DOHH2 (cell line): ENCODE data around the gene IRAK1BP1.

ENCODE experiments used
- H3F3A ChIP-seq: fragments of 200-600 bp; sonication (generic), shearing (Covaris generic); 2 replicates; pipeline ENCODE4 v1.6.0; 2016; ENCODE audit warnings: antibody characterized with exemption, mild to moderate bottlenecking; ENCODE audit not compliant: control insufficient read depth, insufficient read depth
- H3K27ac ChIP-seq: fragments of 200-600 bp; sonication (generic); 2 replicates; pipeline ENCODE4 v1.5.1; 2014; ENCODE audit warnings: low read depth, mild to moderate bottlenecking, low read length, moderate library complexity
- H3K27me3 ChIP-seq: fragments of 200-600 bp; sonication (generic); 2 replicates; pipeline ENCODE4 v1.6.1; 2014; ENCODE audit warnings: mild to moderate bottlenecking, low read length, mixed read lengths; ENCODE audit not compliant: control insufficient read depth
- H3K36me3 ChIP-seq: fragments of 200-600 bp; sonication (generic); 2 replicates; pipeline ENCODE4 v1.6.1; 2014; ENCODE audit warnings: mild to moderate bottlenecking, low read length, moderate library complexity, mixed read lengths; ENCODE audit not compliant: control insufficient read depth
- H3K4me1 ChIP-seq: fragments of 200-600 bp; sonication (generic); 2 replicates; pipeline ENCODE4 v1.6.1; 2014; ENCODE audit warnings: mild to moderate bottlenecking, low read length, mixed read lengths; ENCODE audit not compliant: control insufficient read depth
- H3K4me2 ChIP-seq: fragments of 200-600 bp; sonication (generic); 2 replicates; pipeline ENCODE4 v1.6.0; 2014; ENCODE audit warnings: mild to moderate bottlenecking, low read length, moderate library complexity
- H3K4me3 ChIP-seq: fragments of 200-600 bp; sonication (generic); 2 replicates; pipeline ENCODE4 v1.5.1; 2014; ENCODE audit warnings: mild to moderate bottlenecking, low read length, mixed read lengths
- H3K79me2 ChIP-seq: fragments of 200-600 bp; sonication (generic); 2 replicates; pipeline ENCODE4 v1.6.1; 2014; ENCODE audit warnings: mild to moderate bottlenecking, low read length, mixed read lengths; ENCODE audit not compliant: control insufficient read depth
- H3K9me2 ChIP-seq: fragments of 200-600 bp; sonication (generic); replicated peaks from 2 replicates; pipeline ENCODE4 v1.6.1; 2014; ENCODE audit warnings: mild to moderate bottlenecking, low read length, mixed read lengths; ENCODE audit not compliant: control insufficient read depth
- H3K9me3 ChIP-seq: fragments of 200-600 bp; sonication (generic); 2 replicates; pipeline ENCODE4 v1.6.1; 2014; ENCODE audit warnings: antibody characterized with exemption, low read length, mixed read lengths; ENCODE audit not compliant: control insufficient read depth, insufficient read depth
- H4K20me1 ChIP-seq: fragments of 200-600 bp; sonication (generic); 2 replicates; pipeline ENCODE4 v1.6.0; 2014; ENCODE audit warnings: low read depth, mild to moderate bottlenecking, antibody characterized with exemption, low read length, moderate library complexity; ENCODE audit not compliant: control insufficient read depth, insufficient read depth
- EZH2phosphoT487 ChIP-seq: fragments of 200-600 bp; sonication (generic); IDR thresholded peaks from 2 replicates; pipeline ENCODE4 v1.6.1; 2017; ENCODE audit warnings: borderline replicate concordance, mild to moderate bottlenecking, antibody characterized with exemption, low read length, moderate library complexity, mixed read lengths
- TF ChIP-seq, protein P1 (sequence below): fragments of 200-600 bp; sonication (generic); IDR thresholded peaks from one replicate; pipeline ENCODE4 v1.5.1; 2014; ENCODE audit warnings: antibody characterized with exemption, mild to moderate bottlenecking, low read depth, low read length; ENCODE audit not compliant: poor library complexity, severe bottlenecking

The IRAK1BP1 gene

DNA sequence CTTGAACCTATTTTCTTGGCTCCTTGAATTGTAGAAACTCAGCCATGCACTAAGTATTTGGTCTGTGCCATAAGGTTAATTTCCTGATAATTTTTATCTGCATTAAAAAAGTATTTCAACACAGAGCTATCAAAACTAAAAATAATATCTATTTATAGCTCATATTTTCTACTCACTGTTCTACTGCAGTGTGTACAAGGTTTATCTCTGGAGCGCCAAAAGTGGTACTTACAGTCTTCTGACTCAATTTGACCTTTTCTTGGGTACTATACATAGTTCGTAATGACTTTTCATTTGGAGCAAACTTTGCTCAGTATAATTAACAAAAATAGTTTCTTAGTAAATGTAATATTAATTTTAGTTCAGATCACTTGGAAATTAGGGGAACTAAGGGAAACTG lies 69.2 kb downstream of the IRAK1BP1 start:
- H3K9me3 ChIP-seq: no peaks in the 10 kb centered on the region
- H3K36me3 ChIP-seq: peaks cover 38% of the 10 kb centered on the region
- no peaks in the 10 kb centered on the region for H3K4me1 ChIP-seq
- H3F3A ChIP-seq: peaks cover 21% of the 10 kb centered on the region
- no peaks in the 10 kb centered on the region for H3K27me3 ChIP-seq
- no peak overlapping the region for H3K4me3 ChIP-seq
- H3K4me2 ChIP-seq: no peak overlapping the region
- no peaks in the 10 kb centered on the region for H3K79me2 ChIP-seq
- H3K27ac ChIP-seq: no peak overlapping the region
- TF ChIP-seq EZH2phosphoT487: no peak
- TF ChIP-seq, protein P1, sequence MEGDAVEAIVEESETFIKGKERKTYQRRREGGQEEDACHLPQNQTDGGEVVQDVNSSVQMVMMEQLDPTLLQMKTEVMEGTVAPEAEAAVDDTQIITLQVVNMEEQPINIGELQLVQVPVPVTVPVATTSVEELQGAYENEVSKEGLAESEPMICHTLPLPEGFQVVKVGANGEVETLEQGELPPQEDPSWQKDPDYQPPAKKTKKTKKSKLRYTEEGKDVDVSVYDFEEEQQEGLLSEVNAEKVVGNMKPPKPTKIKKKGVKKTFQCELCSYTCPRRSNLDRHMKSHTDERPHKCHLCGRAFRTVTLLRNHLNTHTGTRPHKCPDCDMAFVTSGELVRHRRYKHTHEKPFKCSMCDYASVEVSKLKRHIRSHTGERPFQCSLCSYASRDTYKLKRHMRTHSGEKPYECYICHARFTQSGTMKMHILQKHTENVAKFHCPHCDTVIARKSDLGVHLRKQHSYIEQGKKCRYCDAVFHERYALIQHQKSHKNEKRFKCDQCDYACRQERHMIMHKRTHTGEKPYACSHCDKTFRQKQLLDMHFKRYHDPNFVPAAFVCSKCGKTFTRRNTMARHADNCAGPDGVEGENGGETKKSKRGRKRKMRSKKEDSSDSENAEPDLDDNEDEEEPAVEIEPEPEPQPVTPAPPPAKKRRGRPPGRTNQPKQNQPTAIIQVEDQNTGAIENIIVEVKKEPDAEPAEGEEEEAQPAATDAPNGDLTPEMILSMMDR: no peak
- H3K9me2 ChIP-seq: no peaks in the 10 kb centered on the region
- H4K20me1 ChIP-seq: no peaks in the 10 kb centered on the region

DNA sequence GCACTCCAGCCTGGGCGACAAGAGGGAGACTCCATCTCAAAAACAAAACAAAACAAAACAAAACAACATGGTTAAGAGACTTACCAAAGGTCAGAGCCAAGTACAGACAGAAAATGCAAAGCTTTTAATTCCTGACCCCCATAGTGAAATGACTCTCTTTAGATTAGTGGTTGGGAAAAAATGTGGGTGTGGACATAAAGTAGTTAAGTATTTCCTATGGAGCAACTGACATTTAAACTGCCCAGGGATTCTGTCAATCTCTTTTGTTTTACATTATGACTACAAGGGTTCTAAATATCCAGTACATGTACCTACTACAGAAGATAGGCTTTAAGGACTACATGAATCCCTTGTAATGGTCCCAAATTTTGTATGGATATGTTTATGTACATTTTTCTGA lies 75.1 kb downstream of the IRAK1BP1 start:
- TF ChIP-seq, protein P1: no peak
- no peak for TF ChIP-seq EZH2phosphoT487
- H3K4me1 ChIP-seq: no peaks in the 10 kb centered on the region
- H3K79me2 ChIP-seq: no peaks in the 10 kb centered on the region
- H4K20me1 ChIP-seq: no peaks in the 10 kb centered on the region
- H3K9me2 ChIP-seq: no peaks in the 10 kb centered on the region
- no peaks in the 10 kb centered on the region for H3K27me3 ChIP-seq
- H3K9me3 ChIP-seq: no peaks in the 10 kb centered on the region
- H3F3A ChIP-seq: peaks cover 5% of the 10 kb centered on the region; the same call in 1 of the 2 replicates
- peaks cover 88% of the 10 kb centered on the region for H3K36me3 ChIP-seq
- H3K4me3 ChIP-seq: no peak overlapping the region
- H3K27ac ChIP-seq: no peak overlapping the region
- H3K4me2 ChIP-seq: no peak overlapping the region

DNA sequence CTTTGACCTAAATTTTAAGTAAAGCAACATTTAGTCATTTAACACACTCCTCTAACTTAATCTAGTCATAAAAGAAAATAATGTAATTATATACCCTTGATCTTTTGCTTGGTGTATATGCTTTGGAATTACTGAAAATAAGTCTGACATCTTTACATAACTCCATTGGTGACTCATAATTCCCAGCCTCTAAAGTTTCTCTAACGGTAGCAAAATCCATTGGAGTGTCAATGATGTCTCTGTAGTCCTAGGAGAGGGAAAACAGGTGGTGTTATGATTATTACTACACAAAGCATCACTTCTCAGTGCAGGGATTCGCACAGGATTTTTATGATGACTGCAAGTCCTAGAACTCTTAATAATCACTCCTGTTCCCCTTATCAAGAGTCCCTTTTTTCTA lies 80.2 kb downstream of the IRAK1BP1 start:
- no peak for TF ChIP-seq EZH2phosphoT487
- TF ChIP-seq, protein P1: no peak
- Histone ChIP-seq H3K27ac (no peak overlapping the region), H3K9me2 (no peaks in the 10 kb centered on the region)

DNA sequence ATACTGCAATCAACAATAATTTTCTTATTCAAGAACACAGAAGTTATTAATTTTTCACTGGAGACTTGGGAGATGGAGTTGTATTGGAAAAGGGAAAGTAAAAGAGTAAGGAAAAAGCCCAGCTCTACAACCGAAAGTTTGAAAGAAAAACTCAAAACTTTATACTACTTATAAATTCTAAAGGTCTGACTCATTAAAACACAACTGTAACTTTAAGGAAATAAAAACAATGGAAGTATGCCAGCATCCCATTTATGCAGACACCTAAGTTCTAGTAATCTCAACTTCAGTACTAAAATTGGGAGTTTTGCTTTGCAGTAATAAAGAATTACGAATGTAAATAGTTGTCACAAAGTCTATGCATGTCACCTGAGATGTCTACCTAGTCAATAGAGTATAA lies 80.6 kb downstream of the IRAK1BP1 start:
- 0 out of 2 replicates have a peak, but pooled peaks cover 2% of the 10 kb centered on the region for H3K9me3 ChIP-seq
- peaks cover 98% of the 10 kb centered on the region for H3K36me3 ChIP-seq
- H3K4me3 ChIP-seq: no peak overlapping the region
- H3K4me1 ChIP-seq: no peaks in the 10 kb centered on the region
- TF ChIP-seq EZH2phosphoT487: no peak
- TF ChIP-seq, protein P1: no peak
- H3K9me2 ChIP-seq: no peaks in the 10 kb centered on the region
- H3K27me3 ChIP-seq: no peaks in the 10 kb centered on the region
- H3F3A ChIP-seq: no peaks in the 10 kb centered on the region; the same call in 1 of the 2 replicates
- no peaks in the 10 kb centered on the region for H4K20me1 ChIP-seq
- no peak overlapping the region for H3K4me2 ChIP-seq
- H3K79me2 ChIP-seq: no peaks in the 10 kb centered on the region
- H3K27ac ChIP-seq: no peak overlapping the region

More for the DNA sequence above, 80.2 kb downstream of the IRAK1BP1 start:
- H3F3A ChIP-seq: no peaks in the 10 kb centered on the region; the same call in 1 of the 2 replicates
- no peaks in the 10 kb centered on the region for H3K79me2 ChIP-seq
- H3K9me3 ChIP-seq: 0 out of 2 replicates have a peak, but pooled peaks cover 2% of the 10 kb centered on the region
- no peaks in the 10 kb centered on the region for H4K20me1 ChIP-seq
- no peaks in the 10 kb centered on the region for H3K27me3 ChIP-seq
- no peaks in the 10 kb centered on the region for H3K4me1 ChIP-seq
- H3K36me3 ChIP-seq: peaks cover 96% of the 10 kb centered on the region
- H3K4me3 ChIP-seq: no peak overlapping the region
- no peak overlapping the region for H3K4me2 ChIP-seq
